Effector memory CD4-positive, alpha-beta T cell (primary cell): ENCODE data around the gene SMAGP.
"Not testable (repeated sequence)": the region's sequence is repeated elsewhere in the genome, so short reads cannot be mapped to it uniquely, and the experiment has no call there.

Experiments used
- DNase-seq, 3 donors: peaks; one replicate each; pipeline ENCODE4 v3.0.0-alpha.2; 2020
- H3K27ac ChIP-seq: 2 replicates; pipeline ENCODE4 v1.7.0; 2013; ENCODE audit warnings: mild to moderate bottlenecking, low read length, moderate library complexity; ENCODE audit not compliant: insufficient read depth, poor library complexity, severe bottlenecking
- H3K27me3 ChIP-seq: replicated peaks from 2 replicates; pipeline ENCODE4 v1.7.0; 2013; ENCODE audit warnings: mild to moderate bottlenecking, low read length; ENCODE audit not compliant: insufficient read depth, control insufficient read depth, poor library complexity, severe bottlenecking
- H3K36me3 ChIP-seq: 2 replicates; pipeline ENCODE4 v1.7.0; 2013; ENCODE audit warnings: mild to moderate bottlenecking, low read length, moderate library complexity; ENCODE audit not compliant: control insufficient read depth, insufficient read depth
- H3K4me1 ChIP-seq: 2 replicates; pipeline ENCODE4 v1.7.0; 2013; ENCODE audit warnings: low read length, mild to moderate bottlenecking; ENCODE audit not compliant: control insufficient read depth, insufficient read depth, poor library complexity, severe bottlenecking
- H3K4me3 ChIP-seq: 2 replicates; pipeline ENCODE4 v1.7.0; 2013; ENCODE audit warnings: low read length, low read depth, mild to moderate bottlenecking; ENCODE audit not compliant: insufficient read depth, poor library complexity, severe bottlenecking
- H3K9me3 ChIP-seq: 2 replicates; pipeline ENCODE4 v1.7.0; 2013; ENCODE audit warnings: mild to moderate bottlenecking, low read length, moderate library complexity; ENCODE audit not compliant: control insufficient read depth
- total RNA-seq, 3 donors: gene quantifications; one replicate each; lab custom pipeline; 2026; lab: John Stamatoyannopoulos, UW

Gene SMAGP, protein sequence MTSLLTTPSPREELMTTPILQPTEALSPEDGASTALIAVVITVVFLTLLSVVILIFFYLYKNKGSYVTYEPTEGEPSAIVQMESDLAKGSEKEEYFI
- 2.8 to 7.2 (median 4.2) reads per million in 3 donors for total RNA-seq

DNA sequence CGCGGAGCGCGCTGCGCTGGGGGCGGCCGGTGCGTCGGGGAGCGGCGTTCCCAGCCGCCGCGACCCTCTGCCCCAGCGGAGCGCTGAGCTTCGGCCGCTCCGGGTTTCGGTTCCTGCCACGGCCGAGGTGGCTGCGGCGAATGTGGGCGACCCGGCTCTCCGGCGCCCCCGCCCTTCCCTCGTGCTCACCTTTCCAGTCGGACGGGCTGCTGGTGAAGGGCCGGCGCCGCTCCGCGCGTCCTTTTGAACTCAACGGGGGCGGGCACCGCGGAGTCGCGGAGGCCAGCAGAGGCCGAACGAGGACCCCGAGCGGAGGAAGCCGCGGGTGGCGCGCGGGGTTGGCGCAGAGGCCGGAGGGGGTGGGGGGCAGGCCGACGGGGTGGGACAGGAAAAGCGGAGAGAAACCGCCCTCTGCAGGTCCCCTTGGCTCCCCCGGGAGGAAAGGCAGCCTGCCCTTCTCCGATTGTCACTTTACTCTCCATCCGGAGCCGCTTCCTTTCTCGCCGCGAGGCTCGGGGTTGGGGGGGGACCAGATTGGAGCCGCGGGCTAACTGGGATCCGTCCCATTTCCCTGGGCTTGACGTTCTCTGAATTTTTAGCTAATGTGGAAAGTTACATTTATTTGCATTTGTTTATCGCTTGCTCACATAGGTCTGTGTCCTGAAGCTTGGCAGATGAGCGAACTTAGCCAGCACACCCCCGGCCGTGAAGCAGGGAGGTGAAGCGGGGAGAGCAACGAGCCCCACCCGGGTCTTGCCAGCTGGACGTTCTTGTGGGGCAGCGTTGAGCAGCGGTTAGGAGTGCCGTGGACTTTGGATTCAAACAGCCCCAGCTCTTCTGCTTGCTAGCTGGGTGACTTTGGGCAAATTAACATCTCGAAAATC, at the start of gene SMAGP:
Gene SMAGP (minus strand): TSS at position 349 of the 884 bp plus-strand sequence. CDS start 1,137 bp downstream, outside the sequence.
- peak; percentile 23 to 34 (median 29) for DNase-seq
- Histone ChIP-seq H3K9me3 (no peaks in the 10 kb centered on the region), H3K4me3 (peak within 1 kb of the TSS; percentile 91), H3K27me3 (no peaks in the 10 kb centered on the region), H3K36me3 (no peaks in the 10 kb centered on the region), H3K27ac (no peak within 1 kb of the TSS), H3K4me1 (peaks cover 9% of the 10 kb centered on the region)

DNA sequence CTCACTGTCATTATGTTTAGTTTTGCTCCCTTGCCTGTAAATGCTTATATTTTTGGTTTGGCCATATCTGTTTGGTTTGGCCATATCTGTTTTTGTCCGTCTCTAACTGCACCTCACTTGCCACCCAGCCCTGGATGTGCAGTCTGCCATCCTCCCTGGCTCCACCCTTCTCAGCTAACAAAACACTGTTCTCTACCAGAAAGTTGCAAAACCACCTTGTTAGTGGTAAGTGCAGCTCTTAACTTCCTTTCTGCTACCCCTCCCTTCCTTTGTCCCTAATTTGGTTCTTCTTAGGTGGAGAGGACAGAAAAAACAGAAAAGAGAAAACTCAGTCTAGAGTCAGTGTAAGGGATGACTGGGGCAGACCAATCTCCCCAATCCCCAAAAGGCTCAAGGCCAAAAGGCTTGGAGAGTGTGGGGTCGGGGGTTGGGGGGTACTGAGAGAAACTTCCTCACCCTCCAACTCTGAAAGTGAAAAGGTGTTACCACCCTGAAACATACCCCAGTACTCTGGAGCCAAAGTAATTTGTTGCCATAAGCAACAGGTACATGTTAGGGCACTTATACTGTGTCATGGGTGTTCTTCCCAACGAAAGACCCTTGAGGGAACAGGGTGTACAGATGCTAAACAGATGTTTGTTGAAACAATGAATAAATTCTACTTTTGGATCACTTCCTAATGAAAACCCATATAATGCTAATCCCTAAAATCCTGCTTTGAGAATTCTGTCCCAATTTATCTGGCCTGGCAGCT, 48.8 kb upstream of the SMAGP start:
- peak in 2 of 3 donors; percentile 17 to 26 for DNase-seq
- no peaks in the 10 kb centered on the region for H3K9me3 ChIP-seq
- H3K4me3 ChIP-seq: peak overlapping the region; percentile 35
- H3K36me3 ChIP-seq: peaks cover 3% of the 10 kb centered on the region
- no peaks in the 10 kb centered on the region for H3K27me3 ChIP-seq
- peaks cover 66% of the 10 kb centered on the region for H3K4me1 ChIP-seq
- H3K27ac ChIP-seq: peak overlapping the region; percentile 94

DNA sequence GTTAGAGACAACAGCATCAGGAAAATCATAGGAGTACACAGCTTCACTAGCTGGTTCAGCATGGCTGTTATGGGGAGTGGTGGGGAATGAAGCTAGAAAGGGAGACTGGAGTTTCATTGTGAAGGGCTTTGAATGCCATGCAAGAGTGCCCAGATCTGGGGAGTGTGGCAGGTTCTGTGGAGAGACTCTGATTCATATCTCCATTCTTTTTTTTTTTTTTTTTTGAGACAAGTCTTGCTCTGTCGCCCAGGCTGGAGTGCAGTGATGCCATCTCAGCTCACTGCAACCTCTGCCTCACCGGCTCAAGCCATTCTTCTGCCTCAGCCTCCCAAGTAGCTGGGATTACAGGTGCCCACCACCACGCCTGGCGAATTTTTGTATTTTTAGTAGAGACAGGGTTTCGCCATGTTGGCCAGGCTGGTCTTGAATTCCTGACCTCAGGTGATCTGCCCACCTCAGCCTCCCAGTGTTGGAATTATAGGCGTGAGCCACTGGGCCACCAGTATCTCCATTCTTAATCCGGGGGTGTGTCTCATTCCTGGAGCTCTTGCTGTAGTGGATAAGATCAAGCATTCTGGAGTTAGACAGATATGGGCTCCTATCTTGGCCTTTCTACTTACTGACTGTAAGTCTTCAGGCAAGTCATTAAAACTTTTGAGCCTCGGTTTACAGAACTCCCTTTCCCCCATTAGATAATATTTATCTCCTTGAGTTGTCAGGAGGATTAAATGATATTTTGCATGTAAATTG, 48.0 kb upstream of the SMAGP start:
- H3K27me3 ChIP-seq, H3K36me3 ChIP-seq, H3K9me3 ChIP-seq: not testable (repeated sequence)
- DNase-seq: peak in 1 of 3 donors; percentile 7
- Histone ChIP-seq H3K4me1 (peaks cover 62% of the 10 kb centered on the region), H3K27ac (peak overlapping the region; percentile 94), H3K4me3 (peak overlapping the region; percentile 35)

- H3K9me3 ChIP-seq: no peaks in the 10 kb centered on the region
- peaks cover 44% of the 10 kb centered on the region for H3K36me3 ChIP-seq
- peaks cover 33% of the 10 kb centered on the region for H3K4me1 ChIP-seq
- H3K27ac ChIP-seq: peak overlapping the region; percentile 25
- no peak overlapping the region for H3K4me3 ChIP-seq
- no peak for DNase-seq
- no peaks in the 10 kb centered on the region for H3K27me3 ChIP-seq
Measured at GRCh38 chr12:51311389-51311788, 41.2 kb upstream of the SMAGP start.

DNA sequence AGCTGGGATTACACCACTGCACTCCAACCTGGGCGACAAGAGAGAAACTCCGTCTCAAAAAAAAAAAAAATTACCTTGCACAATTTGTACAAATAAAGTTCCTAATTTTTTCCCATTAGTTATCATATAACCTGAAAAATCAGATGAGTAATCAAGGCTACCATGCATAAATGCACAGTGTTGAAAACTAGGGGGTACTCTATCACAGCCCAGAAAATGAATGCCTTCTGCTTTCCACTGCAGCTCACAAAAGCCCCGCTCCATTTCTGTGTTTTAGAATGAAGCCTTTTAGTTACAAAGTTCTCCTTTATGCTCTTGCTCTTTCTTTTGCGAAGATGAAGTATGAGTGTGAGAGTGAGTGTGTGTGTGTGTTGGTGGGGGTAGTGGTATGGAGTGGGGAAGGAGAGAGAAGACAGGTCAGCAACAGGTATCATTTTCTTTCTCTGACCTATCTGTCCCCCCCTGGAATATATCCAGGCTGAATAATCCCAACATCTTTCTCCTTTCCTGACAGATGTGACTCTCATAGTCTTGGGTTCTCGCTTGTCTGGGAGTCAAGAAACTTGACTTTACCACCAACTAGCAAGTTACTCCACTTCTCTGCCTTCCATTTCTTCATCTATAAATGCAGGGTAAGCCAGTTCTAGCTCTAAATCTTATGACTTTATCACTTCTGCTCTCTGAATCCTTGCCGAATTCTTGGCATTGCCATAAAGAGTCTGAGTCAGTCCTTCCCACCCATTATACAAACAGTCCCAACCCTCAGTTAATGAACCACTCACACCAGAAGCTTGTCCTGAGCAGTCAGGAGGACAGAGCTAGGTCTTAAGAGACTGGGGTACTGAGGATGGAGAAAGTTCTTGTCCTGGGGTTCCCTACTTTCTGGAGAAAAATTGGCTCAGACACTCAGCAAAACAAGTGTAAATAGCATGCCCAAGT, 37.7 kb upstream of the SMAGP start:
- no peak for DNase-seq
- no peak overlapping the region for H3K27ac ChIP-seq
- H3K4me1 ChIP-seq: peaks cover 19% of the 10 kb centered on the region
- H3K4me3 ChIP-seq: no peak overlapping the region
- H3K9me3 ChIP-seq: no peaks in the 10 kb centered on the region
- peaks cover 60% of the 10 kb centered on the region for H3K36me3 ChIP-seq
- H3K27me3 ChIP-seq: no peaks in the 10 kb centered on the region

- Histone ChIP-seq H3K9me3 (no peaks in the 10 kb centered on the region), H3K27ac (no peak overlapping the region), H3K27me3 (no peaks in the 10 kb centered on the region), H3K36me3 (peaks cover 67% of the 10 kb centered on the region), H3K4me1 (peaks cover 19% of the 10 kb centered on the region), H3K4me3 (no peak overlapping the region)
- DNase-seq: no peak
Measured at GRCh38 chr12:51306507-51306906, 36.3 kb upstream of the SMAGP start.

DNA sequence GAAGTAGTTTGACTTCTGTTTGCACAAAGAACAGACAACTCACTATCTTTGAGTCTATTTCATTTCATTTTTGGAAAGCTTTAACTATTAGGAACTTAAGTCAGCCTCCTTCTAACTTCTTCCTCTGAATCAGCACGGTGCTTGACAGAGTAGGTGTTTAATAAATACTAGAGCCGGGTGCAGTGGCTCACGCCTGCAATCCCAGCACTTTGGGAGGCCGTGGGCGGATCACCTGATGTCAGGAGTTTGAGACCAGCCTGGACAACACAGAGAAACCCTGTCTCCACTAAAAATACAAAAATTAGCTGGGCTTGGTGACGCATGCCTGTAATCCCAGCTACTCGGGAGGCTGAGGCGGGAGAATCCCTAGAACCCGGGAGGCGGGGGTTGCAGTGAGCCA, 30.6 kb upstream of the SMAGP start:
- H3K27me3 ChIP-seq, DNase-seq, H3K4me3 ChIP-seq, H3K4me1 ChIP-seq, H3K9me3 ChIP-seq, H3K27ac ChIP-seq: not testable (repeated sequence)
- peaks cover 76% of the 10 kb centered on the region for H3K36me3 ChIP-seq

GRCh38 chr12:51295651-51296050, 25.4 kb upstream of the SMAGP start:
- H3K9me3 ChIP-seq: no peaks in the 10 kb centered on the region
- H3K36me3 ChIP-seq: peaks cover 70% of the 10 kb centered on the region
- no peak for DNase-seq
- H3K4me1 ChIP-seq: no peaks in the 10 kb centered on the region
- H3K4me3 ChIP-seq: no peak overlapping the region
- H3K27ac ChIP-seq: no peak overlapping the region
- no peaks in the 10 kb centered on the region for H3K27me3 ChIP-seq

DNA sequence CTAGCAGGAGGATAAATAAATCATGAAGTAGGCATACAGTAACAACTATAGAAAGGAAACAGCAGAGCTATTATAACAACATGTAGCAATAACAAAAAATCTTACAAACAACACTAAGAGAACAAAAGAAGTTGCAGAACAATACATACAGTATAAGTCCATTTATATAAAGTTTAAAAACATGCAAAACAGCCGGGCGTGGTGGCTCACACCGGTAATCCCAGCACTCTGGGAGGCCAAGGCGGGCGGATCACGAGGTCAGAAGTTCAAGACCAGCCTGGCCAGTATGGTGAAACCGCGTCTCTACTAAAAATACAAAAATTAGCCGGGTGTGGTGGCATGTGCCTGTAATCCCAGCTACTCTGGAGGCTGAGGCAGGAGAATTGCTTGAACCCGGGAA, 23.9 kb upstream of the SMAGP start:
- H3K27ac ChIP-seq, H3K4me1 ChIP-seq, H3K27me3 ChIP-seq, H3K9me3 ChIP-seq, H3K4me3 ChIP-seq, DNase-seq: not testable (repeated sequence)
- peaks cover 65% of the 10 kb centered on the region for H3K36me3 ChIP-seq
